Stimulated activated CD4-positive, alpha-beta T cell treated with anti-CD3 and anti-CD28 coated beads, Interleukin-12 subunit alpha, Interleukin-12 subunit beta, amount 100 ng/mL, for 24 hours (primary cell): ENCODE results near the gene DBX2.
"Not testable (repeated sequence)": the region's sequence is repeated elsewhere in the genome, so short reads cannot be mapped to it uniquely, and the experiment has no call there.

Experiments used
- DNase-seq, 2 experiments: peaks; one replicate each; pipeline ENCODE4 v3.0.0-alpha.2; 2020; ENCODE audit warnings: low read depth in 2 of 2

DBX2 gene

DNA sequence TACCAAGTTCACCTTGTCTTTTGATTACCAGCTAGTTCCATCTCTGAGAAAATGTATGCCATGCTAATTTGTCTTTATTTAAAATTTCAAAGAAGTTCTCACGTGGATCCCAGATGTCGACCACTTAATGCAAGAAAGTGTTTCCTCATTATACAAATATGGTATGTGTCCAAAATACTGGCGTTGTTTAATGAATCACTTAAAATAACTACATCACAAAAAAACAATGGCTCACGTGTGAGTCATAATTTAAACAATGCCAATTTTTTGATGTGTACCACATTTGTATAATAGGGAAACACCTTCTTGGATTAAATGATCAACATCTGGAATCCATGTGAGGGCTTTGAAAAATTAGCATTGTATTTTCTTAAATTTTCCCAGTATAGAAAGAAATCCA lies 40.8 kb downstream of the DBX2 start:
- no peak for DNase-seq

DNA sequence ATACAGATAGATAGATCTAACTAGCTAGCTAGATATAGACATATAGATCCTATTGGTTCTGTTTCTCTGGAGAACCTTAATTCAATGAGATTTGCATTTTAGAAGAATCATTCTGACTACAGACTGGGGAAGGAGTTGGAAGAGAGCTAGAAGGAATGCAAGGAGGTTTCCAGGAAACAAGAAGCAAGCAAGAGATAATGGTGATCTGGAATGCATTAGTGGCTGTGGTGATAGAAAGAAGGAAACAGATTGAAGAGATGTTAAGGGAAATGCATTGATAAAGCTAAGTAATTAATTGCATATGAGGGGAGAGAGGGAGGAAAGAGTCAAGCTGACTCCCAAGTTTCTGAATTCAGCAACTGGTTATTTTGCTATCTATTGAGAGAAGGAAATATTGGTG lies 42.7 kb downstream of the DBX2 start:
- no peak for DNase-seq

DNA sequence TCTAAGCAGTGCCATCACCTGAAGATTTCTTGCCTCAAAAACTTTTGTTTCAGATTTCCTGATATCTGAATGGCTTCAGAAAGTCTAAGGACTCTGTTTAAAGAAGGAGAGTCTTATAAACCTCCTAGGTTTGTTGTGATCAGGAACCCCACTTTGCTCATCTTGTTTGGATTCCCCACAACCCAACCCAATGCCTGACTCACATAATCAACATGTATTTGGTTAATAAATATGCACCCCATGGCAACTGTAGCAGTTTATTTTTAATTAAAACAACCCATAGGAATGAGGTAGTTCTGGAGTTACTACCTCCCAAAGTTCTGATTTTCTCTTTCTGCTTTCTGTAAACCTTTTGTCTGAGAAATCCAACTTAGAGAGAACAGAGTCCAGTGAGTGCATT lies 51.5 kb downstream of the DBX2 start:
- DNase-seq: no peak

DNA sequence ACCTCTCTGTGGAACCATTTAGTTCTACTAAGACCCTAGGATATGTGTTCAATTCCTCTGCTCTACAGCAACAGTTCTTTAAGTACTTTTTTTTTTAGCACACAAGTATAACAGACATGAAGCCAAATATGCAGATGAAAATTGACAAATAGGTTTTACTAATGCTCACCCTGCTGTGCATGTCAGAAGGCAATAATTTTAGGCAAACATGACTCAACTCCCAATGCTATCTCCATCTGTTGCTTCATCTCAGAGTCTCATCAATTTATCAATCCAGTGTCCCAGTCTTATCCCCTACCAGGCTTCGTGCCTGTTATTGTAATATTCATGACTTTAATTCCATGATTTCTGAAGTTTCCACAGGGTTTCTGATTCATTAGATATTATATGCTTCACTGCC lies 57.7 kb downstream of the DBX2 start:
- no peak for DNase-seq

DNA sequence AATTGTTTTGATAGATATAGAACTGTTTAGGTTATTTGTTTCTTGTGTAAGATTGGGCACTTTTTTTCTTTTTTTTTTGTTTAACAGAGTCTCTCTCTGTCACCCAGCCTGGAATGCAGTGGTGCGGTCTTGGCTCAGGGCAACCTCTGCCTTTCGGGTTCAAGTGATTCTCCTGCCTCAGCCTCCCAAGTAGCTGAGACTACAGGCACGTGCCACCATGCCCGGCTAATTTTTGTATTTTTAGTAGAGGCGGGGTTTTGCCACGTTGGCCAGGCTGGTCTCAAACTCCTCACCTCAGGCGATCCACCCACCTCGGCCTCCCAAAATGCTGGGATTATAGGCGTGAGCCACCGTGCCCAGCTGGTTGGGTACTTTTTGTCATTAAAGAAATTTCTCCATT lies 66.0 kb downstream of the DBX2 start:
- not testable (repeated sequence) for DNase-seq

DNA sequence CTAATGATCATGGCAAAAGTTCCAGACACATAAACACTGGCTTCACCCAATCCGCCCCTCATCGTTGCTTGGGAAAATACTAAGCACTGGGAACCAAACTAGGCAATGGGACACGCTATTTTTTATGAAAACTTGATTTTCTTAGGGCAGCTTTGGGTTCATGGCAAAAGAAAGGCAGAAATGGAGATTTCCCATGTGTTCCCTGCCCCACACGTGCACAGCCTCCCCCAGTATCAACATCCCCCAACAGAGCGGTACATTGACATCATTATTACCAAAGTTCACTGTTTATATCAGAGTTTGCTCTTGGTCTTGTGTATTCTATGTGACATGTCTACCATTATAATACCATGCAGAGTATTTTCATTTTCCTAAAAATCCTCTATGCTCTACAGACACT lies 71.0 kb downstream of the DBX2 start:
- no peak for DNase-seq

DNA sequence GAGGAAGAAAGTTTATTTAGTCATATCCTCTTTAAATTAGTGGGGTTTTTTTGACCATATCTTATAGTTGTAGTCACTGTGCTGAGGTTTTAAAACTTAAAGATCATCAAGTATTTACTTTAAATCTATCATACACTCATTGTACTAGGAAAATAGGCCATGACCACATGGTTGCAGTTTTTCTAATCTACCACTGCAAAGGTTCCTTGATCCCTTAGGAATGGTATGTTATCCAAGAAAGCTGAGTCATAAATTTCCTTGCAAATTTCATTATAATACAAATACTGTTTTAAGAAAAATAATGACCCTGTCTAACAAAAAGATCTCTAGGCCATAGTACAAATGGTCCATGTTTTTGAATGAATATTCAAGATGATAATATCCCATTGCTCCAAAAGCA lies 74.7 kb downstream of the DBX2 start:
- DNase-seq: no peak

DNA sequence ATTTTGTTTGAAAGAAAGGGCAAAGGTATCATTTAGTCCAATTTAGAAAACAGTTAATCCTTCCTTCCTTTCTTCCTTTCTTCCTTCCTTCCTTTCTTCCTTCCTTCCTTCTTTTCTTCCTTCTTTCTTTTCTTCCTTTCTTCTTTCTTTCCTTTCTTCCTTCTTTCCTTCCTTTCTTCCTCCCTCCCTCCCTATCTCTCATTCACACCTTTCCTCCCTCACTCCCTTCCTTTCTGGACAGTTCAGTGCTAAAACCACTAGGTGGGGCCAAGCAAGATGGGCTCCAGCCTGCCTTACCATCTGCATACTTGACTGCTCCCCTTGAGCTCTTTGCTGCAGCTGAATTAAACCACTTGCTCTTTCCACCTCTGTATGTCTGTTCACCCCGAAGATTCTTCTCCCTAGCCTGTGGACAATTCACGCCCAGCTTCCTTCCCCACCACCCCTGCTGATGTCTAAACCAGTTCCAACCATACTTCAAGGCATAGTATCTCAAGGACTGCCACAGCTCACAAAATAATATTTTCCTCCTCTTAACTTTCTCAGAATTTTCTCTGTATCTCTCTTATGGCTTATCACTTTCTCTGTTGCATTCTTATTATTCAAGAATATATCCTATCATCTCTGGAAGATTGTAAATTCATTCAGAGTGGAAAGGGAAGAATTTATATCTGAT lies 78.0 kb downstream of the DBX2 start:
- DNase-seq: no peak

DNA sequence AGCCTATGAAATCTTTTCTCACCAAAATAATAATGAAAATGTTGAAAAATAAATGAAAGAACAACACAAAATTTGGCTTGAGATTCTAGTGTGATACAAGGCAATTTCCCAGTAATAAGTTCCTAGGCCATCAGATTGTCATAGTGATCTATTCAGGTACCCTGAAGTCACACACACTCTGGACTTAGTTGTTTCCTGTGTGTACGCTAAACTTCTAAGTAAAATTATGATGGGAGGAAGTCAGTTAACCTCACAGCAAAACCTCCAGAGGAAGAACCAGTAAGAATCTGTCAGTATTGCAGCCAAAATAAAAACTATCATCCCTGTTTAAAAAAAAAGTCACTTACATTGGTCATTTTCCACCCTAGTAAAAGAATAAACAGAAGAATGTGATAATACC lies 81.9 kb downstream of the DBX2 start:
- no peak for DNase-seq
